GM19395 (cell line): ENCODE results near the gene FHOD3.
"Not testable (repeated sequence)": the region's sequence is repeated elsewhere in the genome, so short reads cannot be mapped to it uniquely, and the experiment has no call there.

Experiments used
- ATAC-seq: cut with Tn5 transposase; IDR thresholded peaks from one replicate; pipeline ENCODE4 v1.9.1; 2021; ENCODE audit warnings: mild to moderate bottlenecking, moderate library complexity; ENCODE audit not compliant: unreplicated experiment

The FHOD3 gene

GRCh38 chr18:36441426-36442240 is 144.1 kb downstream of the FHOD3 start:
- no peak for ATAC-seq

- no peak for ATAC-seq
Observed at GRCh38 chr18:36442717-36443116, 145.2 kb downstream of the FHOD3 start.

- ATAC-seq: no peak
Observed at GRCh38 chr18:36446059-36446458, 148.5 kb downstream of the FHOD3 start.

GRCh38 chr18:36448384-36449290 is 151.1 kb downstream of the FHOD3 start:
- ATAC-seq: no peak

GRCh38 chr18:36449451-36449850 is 151.9 kb downstream of the FHOD3 start:
- ATAC-seq: no peak

GRCh38 chr18:36450264-36450663 is 152.8 kb downstream of the FHOD3 start:
- no peak for ATAC-seq

- no peak for ATAC-seq
Observed at GRCh38 chr18:36451454-36452251, 154.1 kb downstream of the FHOD3 start.

GRCh38 chr18:36454245-36454644 is 156.7 kb downstream of the FHOD3 start:
- ATAC-seq: no peak

GRCh38 chr18:36454848-36455458 is 157.4 kb downstream of the FHOD3 start:
- ATAC-seq: no peak

GRCh38 chr18:36455931-36456330 is 158.4 kb downstream of the FHOD3 start:
- no peak for ATAC-seq

- ATAC-seq: no peak
Observed at GRCh38 chr18:36456622-36457021, 159.1 kb downstream of the FHOD3 start.

GRCh38 chr18:36457683-36458082 is 160.2 kb downstream of the FHOD3 start:
- no peak for ATAC-seq

GRCh38 chr18:36458306-36458705 is 160.8 kb downstream of the FHOD3 start:
- ATAC-seq: no peak

- ATAC-seq: no peak
Observed at GRCh38 chr18:36459203-36459602, 161.7 kb downstream of the FHOD3 start.

- no peak for ATAC-seq
Observed at GRCh38 chr18:36459786-36460185, 162.3 kb downstream of the FHOD3 start.

- ATAC-seq: no peak
Observed at GRCh38 chr18:36460324-36460850, 162.9 kb downstream of the FHOD3 start.

- ATAC-seq: no peak
Observed at GRCh38 chr18:36460854-36461253, 163.3 kb downstream of the FHOD3 start.

- no peak for ATAC-seq
Observed at GRCh38 chr18:36461551-36461987, 164.1 kb downstream of the FHOD3 start.

- ATAC-seq: not testable (repeated sequence)
Observed at GRCh38 chr18:36463516-36463915, 166.0 kb downstream of the FHOD3 start.

- ATAC-seq: no peak
Observed at GRCh38 chr18:36464126-36464651, 166.7 kb downstream of the FHOD3 start.
